Body of pancreas (tissue), 4 donors: ENCODE data around the gene TP53BP1.

Experiments used
- CTCF ChIP-seq, 7 experiments: fragments of 450-650 bp in 4 of 7; fragments of 200-600 bp in 3 of 7; sonication (generic) in 3 of 7; IDR thresholded peaks; one replicate each; pipeline ENCODE4 v1.5.1; 2016 to 2019; ENCODE audit warnings: antibody characterized with exemption in 7 of 7
- POLR2A ChIP-seq, 3 donors: fragments of 450-650 bp; IDR thresholded peaks; one replicate each; pipeline ENCODE4 v1.6.1; 2016; ENCODE audit warnings: antibody characterized with exemption in 3 of 3, mild to moderate bottlenecking in 2 of 3

GRCh38 chr15:43441316-43441715 is 51.6 kb downstream of the TP53BP1 start:
- TF ChIP-seq POLR2A (IDR thresholded peaks at IDR 0.05) = no peak
- TF ChIP-seq CTCF (IDR thresholded peaks at IDR 0.05) = no peak
